Measurements from ENCODE around the gene CST9L. TPM values are rescaled to one million over a fixed set of nuclear protein-coding genes. Genes with fewer than 3 reads are reported as not detected.

CST9L gene
- total RNA-seq = not detected in 2 replicates

DNA sequence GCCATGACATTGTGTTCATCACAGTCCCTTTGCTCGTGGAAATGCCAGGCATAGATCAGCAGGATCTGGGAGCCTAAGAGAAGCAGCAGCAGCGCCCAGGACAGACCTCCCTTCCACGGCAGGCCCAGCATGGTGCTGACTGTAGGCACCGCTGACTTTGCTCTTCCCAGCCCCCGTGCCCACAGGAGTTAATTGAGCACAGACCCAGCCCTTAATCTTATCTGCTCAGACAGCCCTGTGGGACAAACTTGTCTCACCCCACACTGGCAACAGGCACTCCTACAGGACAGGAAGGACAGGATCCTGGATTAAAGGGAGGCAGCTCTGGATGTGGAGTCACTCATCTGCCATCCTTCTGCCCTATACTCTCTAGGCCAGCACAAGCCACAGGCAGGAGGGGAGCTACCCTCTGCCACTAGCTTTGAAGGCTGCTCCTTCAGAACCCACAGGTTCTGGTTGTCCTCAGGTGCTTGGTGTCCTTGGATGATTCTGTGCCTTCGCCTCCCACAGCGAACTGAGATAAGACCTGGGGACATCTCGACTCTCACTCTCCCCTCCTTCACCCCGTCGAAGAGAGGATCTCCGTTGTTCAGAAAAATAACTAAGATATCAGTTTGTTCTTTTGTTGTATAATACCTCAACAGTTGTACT lies at the start of gene CST9L:
Gene CST9L (minus strand): TSS at position 165 of the 651 bp plus-strand sequence. CDS start 34 bp downstream, at position 131.

DNA sequence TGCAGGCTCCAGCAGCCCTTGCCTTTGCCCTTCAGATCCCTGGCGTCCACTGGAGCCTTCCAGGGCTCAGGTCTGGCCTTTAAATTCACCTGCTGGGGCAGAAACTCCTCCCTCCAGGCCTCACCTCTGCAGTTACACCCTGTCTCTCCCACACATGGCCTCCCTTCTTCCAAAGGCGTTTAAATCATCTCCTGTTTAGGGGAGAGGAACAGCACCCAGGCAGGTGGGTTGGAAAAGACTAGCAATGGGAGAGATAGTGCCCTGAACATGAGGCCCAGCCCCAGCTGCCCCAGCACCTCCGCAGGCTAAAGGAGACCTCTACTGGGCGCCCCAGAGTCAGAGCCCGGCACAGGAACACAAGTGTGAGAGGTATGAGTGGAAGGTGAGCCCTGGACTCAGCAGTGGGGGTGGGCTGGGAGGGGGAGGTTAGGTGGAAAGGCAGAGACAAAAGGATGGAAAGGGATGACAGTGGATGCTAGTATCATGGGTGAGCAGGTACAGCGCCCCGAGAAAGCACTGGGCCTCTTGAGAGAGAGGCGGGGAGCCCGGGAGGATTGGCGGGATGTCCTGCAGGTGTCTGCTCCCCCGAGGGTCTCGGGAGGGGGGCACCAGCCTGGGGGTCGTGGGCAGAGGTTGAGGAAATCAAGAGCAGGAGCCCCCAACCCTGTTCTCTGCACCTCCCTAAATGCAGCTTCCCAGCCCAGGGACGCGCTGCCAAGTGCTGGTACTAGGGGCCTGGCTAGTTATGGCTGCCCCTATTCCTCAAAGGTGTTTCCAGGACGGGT lies 37.8 kb upstream of the CST9L start, which contains the start of gene CST9:
Gene CST9 (minus strand): TSS at position 51 of the 785 bp plus-strand sequence. CDS start 53 bp downstream, outside the sequence.

Other genes with a start within 250 kb of the CST9L start
- gene NXT1, start 217.7 kb downstream of the CST9L start, total RNA-seq = 20.8 and 53.5 TPM in 2 replicates
- 9.6 and 11.8 TPM in 2 replicates for gene GZF1, start 206.3 kb downstream of the CST9L start, total RNA-seq
- gene NAPB, start 147.0 kb downstream of the CST9L start, total RNA-seq = 1.8 and 4.6 TPM in 2 replicates
- not detected in 2 replicates for gene CSTL1, start 128.8 kb downstream of the CST9L start, total RNA-seq
- not detected in 2 replicates for gene CST11, start 115.6 kb downstream of the CST9L start, total RNA-seq
- not detected in 2 replicates for gene CST8, start 77.4 kb downstream of the CST9L start, total RNA-seq
- gene CST9, start 37.4 kb upstream of the CST9L start, total RNA-seq = not detected in 2 replicates
- gene CST3, start 69.5 kb upstream of the CST9L start, total RNA-seq = 801 and 827 TPM in 2 replicates
- 0.78 TPM in 1 of 2 replicates, not detected in the other for gene CST4, start 120.6 kb upstream of the CST9L start, total RNA-seq
- gene CST1, start 182.5 kb upstream of the CST9L start, total RNA-seq = 5.9 and 171 TPM in 2 replicates

Measured in epithelial cell of alveolus of lung (primary cell).